GF-D8 (cell line): ENCODE data around the gene ABHD6.
A peak's percentile ranks its signal among the peaks of the same experiment; 100 is the strongest.
"Not testable (repeated sequence)": the region's sequence is repeated elsewhere in the genome, so short reads cannot be mapped to it uniquely, and the experiment has no call there.

Experiments
- DNase-seq: peaks from one replicate; lab custom pipeline; 2025; lab: John Stamatoyannopoulos, UW

The ABHD6 gene

GRCh38 chr3:58210761-58211460 is 26.7 kb upstream of the ABHD6 start, which contains the start of gene DNASE1L3:
DNASE1L3 (minus strand) TSS chr3:58210972; CDS start chr3:58210906, 66 bp downstream.
- no peak for DNase-seq

GRCh38 chr3:58214484-58215316 is 22.9 kb upstream of the ABHD6 start:
- DNase-seq, result no peak

- DNase-seq, result no peak
These were observed 22.1 kb upstream of the ABHD6 start for GRCh38 chr3:58215317-58216025.

GRCh38 chr3:58216496-58217195 is 20.9 kb upstream of the ABHD6 start:
- DNase-seq, result no peak

- peak; percentile 32 for DNase-seq
These were observed 20.3 kb upstream of the ABHD6 start for GRCh38 chr3:58217209-58217811.

GRCh38 chr3:58218904-58219303 is 18.7 kb upstream of the ABHD6 start:
- no peak for DNase-seq

GRCh38 chr3:58222161-58222724 is 15.3 kb upstream of the ABHD6 start:
- DNase-seq, result no peak

GRCh38 chr3:58223855-58224254 is 13.7 kb upstream of the ABHD6 start:
- DNase-seq, result no peak

GRCh38 chr3:58227933-58228332 is 9.7 kb upstream of the ABHD6 start:
- DNase-seq, result not testable (repeated sequence)

- DNase-seq, result no peak
These were observed 6.6 kb upstream of the ABHD6 start for GRCh38 chr3:58230876-58231552.

GRCh38 chr3:58231666-58232065 is 5.9 kb upstream of the ABHD6 start:
- no peak for DNase-seq

GRCh38 chr3:58234516-58234931 is 3.1 kb upstream of the ABHD6 start:
- DNase-seq, result no peak

GRCh38 chr3:58235970-58236369 is 1.6 kb upstream of the ABHD6 start:
- DNase-seq, result no peak

- DNase-seq, result no peak
These were observed 910 bp upstream of the ABHD6 start for GRCh38 chr3:58236527-58237237.

GRCh38 chr3:58237941-58238681 is 519 bp downstream of the ABHD6 start:
- DNase-seq, result no peak

- DNase-seq, result no peak
These were observed 1.2 kb downstream of the ABHD6 start for GRCh38 chr3:58238830-58239229.

- no peak for DNase-seq
These were observed 3.9 kb downstream of the ABHD6 start for GRCh38 chr3:58241306-58242044.

GRCh38 chr3:58242340-58242739 is 4.7 kb downstream of the ABHD6 start:
- no peak for DNase-seq

GRCh38 chr3:58242860-58243259 is 5.3 kb downstream of the ABHD6 start:
- DNase-seq, result not testable (repeated sequence)
